GM12874 (cell line): ENCODE data around the gene RAB20.

Source experiments
- CTCF ChIP-seq: IDR thresholded peaks from 2 replicates; pipeline ENCODE4 v1.5.1; 2011; ENCODE audit warnings: low read depth, mild to moderate bottlenecking, control low read depth, low read length, moderate library complexity; ENCODE audit not compliant: insufficient read depth

Gene RAB20

GRCh38 chr13:110549795-110550160 is 11.7 kb downstream of the RAB20 start:
- no peak for TF ChIP-seq CTCF

- TF ChIP-seq CTCF = no peak
Observed at GRCh38 chr13:110548891-110549794, 12.4 kb downstream of the RAB20 start.

- no peak for TF ChIP-seq CTCF
Observed at GRCh38 chr13:110546926-110547325, 14.6 kb downstream of the RAB20 start.

GRCh38 chr13:110546378-110546777 is 15.1 kb downstream of the RAB20 start:
- no peak for TF ChIP-seq CTCF

GRCh38 chr13:110542169-110542796 is 19.2 kb downstream of the RAB20 start:
- no peak for TF ChIP-seq CTCF

- TF ChIP-seq CTCF = no peak
Observed at GRCh38 chr13:110541526-110541920, 20.0 kb downstream of the RAB20 start.

GRCh38 chr13:110540871-110541525 is 20.5 kb downstream of the RAB20 start:
- no peak for TF ChIP-seq CTCF
